ENCODE results near the gene TENT5C.

Gene TENT5C

DNA sequence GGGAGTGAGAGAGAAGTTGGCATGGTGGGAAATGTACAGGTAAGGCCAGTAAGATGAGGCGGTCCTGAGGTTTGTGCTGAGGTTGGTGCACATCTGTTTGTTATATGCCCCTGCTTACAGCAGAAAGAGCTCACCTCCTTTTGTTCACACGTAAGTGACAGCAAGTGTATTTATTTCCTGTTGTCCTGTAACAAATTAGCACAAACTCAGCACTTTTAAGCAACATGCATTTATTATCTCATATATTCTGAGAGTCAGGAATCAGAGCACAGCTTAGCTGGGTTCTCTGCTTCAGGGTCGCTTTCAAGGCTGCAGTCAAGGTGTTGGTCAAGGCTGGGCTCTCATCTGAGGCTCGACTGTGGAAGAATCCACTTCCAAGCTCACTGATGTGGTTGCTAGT is 45.8 kb downstream of the TENT5C start:
- CTCF ChIA-PET = interaction anchor here (0.7 kb wide), 1 partner anchor 15 kb away, joined by 5 read pairs; no protein-coding TSS in a partner anchor
- Histone ChIP-seq H3K4me3 (ENCODE audit: low read depth, low read length) (no peak overlapping the region), H3K27ac (ENCODE audit: extremely low read depth, low read depth, low read length) (no peak overlapping the region), H3K36me3 (ENCODE audit: control insufficient read depth in 2 of 2, insufficient read depth in 1 of 2, low read length in 2 of 2) (no peaks in the 10 kb centered on the region), H3K9me3 (ENCODE audit: control insufficient read depth, insufficient read depth, low read depth, low read length) (no peaks in the 10 kb centered on the region), H3K4me1 (ENCODE audit: control insufficient read depth, insufficient read depth, low read length) (no peaks in the 10 kb centered on the region; the same call in 1 of the 2 replicates)
- POLR2A ChIA-PET = no interaction called here
- TF ChIP-seq ZBTB8A (tag by site-specific recombination; IDR thresholded peaks at IDR 0.05) (no peak), ZNF76 (tag by site-specific recombination; IDR thresholded peaks at IDR 0.05; ENCODE audit: borderline replicate concordance, low read depth) (no peak)

- CTCF ChIA-PET = interaction anchor here (0.7 kb wide), 1 partner anchor 107 kb away, joined by 3 read pairs; no protein-coding TSS in a partner anchor
- no peaks in the 10 kb centered on the region for H3K36me3 ChIP-seq (ENCODE audit: control insufficient read depth in 2 of 2, insufficient read depth in 1 of 2, low read length in 2 of 2)
- H3K27ac ChIP-seq (ENCODE audit: extremely low read depth, low read depth, low read length) = no peak overlapping the region
- no peak for TF ChIP-seq GLIS1 (tag by site-specific recombination; IDR thresholded peaks at IDR 0.05)
- TF ChIP-seq ZNF558 (tag by site-specific recombination; IDR thresholded peaks at IDR 0.05) = no peak
- no peak for TF ChIP-seq ZNF560 (tag by site-specific recombination; IDR thresholded peaks at IDR 0.05; ENCODE audit: borderline replicate concordance)
- no peak for TF ChIP-seq ZFP41 (tag by site-specific recombination; IDR thresholded peaks at IDR 0.05; ENCODE audit: borderline replicate concordance)
- TF ChIP-seq, protein P1, sequence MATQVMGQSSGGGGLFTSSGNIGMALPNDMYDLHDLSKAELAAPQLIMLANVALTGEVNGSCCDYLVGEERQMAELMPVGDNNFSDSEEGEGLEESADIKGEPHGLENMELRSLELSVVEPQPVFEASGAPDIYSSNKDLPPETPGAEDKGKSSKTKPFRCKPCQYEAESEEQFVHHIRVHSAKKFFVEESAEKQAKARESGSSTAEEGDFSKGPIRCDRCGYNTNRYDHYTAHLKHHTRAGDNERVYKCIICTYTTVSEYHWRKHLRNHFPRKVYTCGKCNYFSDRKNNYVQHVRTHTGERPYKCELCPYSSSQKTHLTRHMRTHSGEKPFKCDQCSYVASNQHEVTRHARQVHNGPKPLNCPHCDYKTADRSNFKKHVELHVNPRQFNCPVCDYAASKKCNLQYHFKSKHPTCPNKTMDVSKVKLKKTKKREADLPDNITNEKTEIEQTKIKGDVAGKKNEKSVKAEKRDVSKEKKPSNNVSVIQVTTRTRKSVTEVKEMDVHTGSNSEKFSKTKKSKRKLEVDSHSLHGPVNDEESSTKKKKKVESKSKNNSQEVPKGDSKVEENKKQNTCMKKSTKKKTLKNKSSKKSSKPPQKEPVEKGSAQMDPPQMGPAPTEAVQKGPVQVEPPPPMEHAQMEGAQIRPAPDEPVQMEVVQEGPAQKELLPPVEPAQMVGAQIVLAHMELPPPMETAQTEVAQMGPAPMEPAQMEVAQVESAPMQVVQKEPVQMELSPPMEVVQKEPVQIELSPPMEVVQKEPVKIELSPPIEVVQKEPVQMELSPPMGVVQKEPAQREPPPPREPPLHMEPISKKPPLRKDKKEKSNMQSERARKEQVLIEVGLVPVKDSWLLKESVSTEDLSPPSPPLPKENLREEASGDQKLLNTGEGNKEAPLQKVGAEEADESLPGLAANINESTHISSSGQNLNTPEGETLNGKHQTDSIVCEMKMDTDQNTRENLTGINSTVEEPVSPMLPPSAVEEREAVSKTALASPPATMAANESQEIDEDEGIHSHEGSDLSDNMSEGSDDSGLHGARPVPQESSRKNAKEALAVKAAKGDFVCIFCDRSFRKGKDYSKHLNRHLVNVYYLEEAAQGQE (tag by site-specific recombination; IDR thresholded peaks at IDR 0.05) = no peak
- TF ChIP-seq ZNF248 (tag by site-specific recombination; IDR thresholded peaks at IDR 0.05) = no peak
- no peak for TF ChIP-seq ZNF423 (tag by site-specific recombination; IDR thresholded peaks at IDR 0.05)
- POLR2A ChIA-PET = no interaction called here
- no peaks in the 10 kb centered on the region; the same call in 1 of the 2 replicates for H3K4me1 ChIP-seq (ENCODE audit: control insufficient read depth, insufficient read depth, low read length)
- no peak overlapping the region for H3K4me3 ChIP-seq (ENCODE audit: low read depth, low read length)
- no peaks in the 10 kb centered on the region for H3K9me3 ChIP-seq (ENCODE audit: control insufficient read depth, insufficient read depth, low read depth, low read length)
Observed at GRCh38 chr1:117652421-117652820, 46.6 kb downstream of the TENT5C start.

- H3K4me1 ChIP-seq (ENCODE audit: control insufficient read depth, insufficient read depth, low read length) = no peaks in the 10 kb centered on the region; the same call in 1 of the 2 replicates
- TF ChIP-seq SCRT2 (tag by site-specific recombination; IDR thresholded peaks at IDR 0.05) = peak; percentile 74
- no peak for TF ChIP-seq CTCF (tag by site-specific recombination; IDR thresholded peaks at IDR 0.05)
- peak; percentile 81 for TF ChIP-seq SCRT1 (tag by site-specific recombination; IDR thresholded peaks at IDR 0.05; ENCODE audit: borderline replicate concordance)
- no peaks in the 10 kb centered on the region for H3K9me3 ChIP-seq (ENCODE audit: control insufficient read depth, insufficient read depth, low read depth, low read length)
- H3K27ac ChIP-seq (ENCODE audit: extremely low read depth, low read depth, low read length) = no peak overlapping the region
- POLR2A ChIA-PET = no interaction called here
- no peak overlapping the region for H3K4me3 ChIP-seq (ENCODE audit: low read depth, low read length)
- no peaks in the 10 kb centered on the region for H3K36me3 ChIP-seq (ENCODE audit: control insufficient read depth in 2 of 2, insufficient read depth in 1 of 2, low read length in 2 of 2)
- CTCF ChIA-PET = interaction anchor here (1.6 kb wide), 1 partner anchor 243 kb away, joined by 3 read pairs; no protein-coding TSS in a partner anchor
Observed at GRCh38 chr1:117653195-117653594, 47.3 kb downstream of the TENT5C start.

Data from HEK293 (cell line).